Measurements from ENCODE around the gene UBE2G2.

The UBE2G2 gene

GRCh38 chr21:44791246-44791645, 10.4 kb downstream of the UBE2G2 start:
- H3K36me3 ChIP-seq (ENCODE audit: control insufficient read depth, insufficient read depth, low read length) = peaks cover 4% of the 10 kb centered on the region
- H3K4me3 ChIP-seq (ENCODE audit: insufficient read depth, low read depth, low read length, poor library complexity, severe bottlenecking) = no peak overlapping the region
- H3K27ac ChIP-seq (ENCODE audit: insufficient read depth, low read length, poor library complexity, severe bottlenecking) = no peak overlapping the region
- peaks cover 5% of the 10 kb centered on the region for H3K4me1 ChIP-seq (ENCODE audit: control insufficient read depth, insufficient read depth, low read length, poor library complexity, severe bottlenecking)
- H3K27me3 ChIP-seq (replicated peaks; ENCODE audit: control insufficient read depth, insufficient read depth, low read length, poor library complexity, severe bottlenecking) = no peaks in the 10 kb centered on the region
- DNase-seq = no peak
- H3K9me3 ChIP-seq (ENCODE audit: control insufficient read depth, low read length) = no peaks in the 10 kb centered on the region

GRCh38 chr21:44790368-44790767, 11.3 kb downstream of the UBE2G2 start:
- Histone ChIP-seq H3K9me3 (ENCODE audit: control insufficient read depth, low read length) (no peaks in the 10 kb centered on the region), H3K36me3 (ENCODE audit: control insufficient read depth, insufficient read depth, low read length) (peaks cover 12% of the 10 kb centered on the region), H3K4me1 (ENCODE audit: control insufficient read depth, insufficient read depth, low read length, poor library complexity, severe bottlenecking) (peaks cover 5% of the 10 kb centered on the region), H3K4me3 (ENCODE audit: insufficient read depth, low read depth, low read length, poor library complexity, severe bottlenecking) (no peak overlapping the region), H3K27me3 (replicated peaks; ENCODE audit: control insufficient read depth, insufficient read depth, low read length, poor library complexity, severe bottlenecking) (no peaks in the 10 kb centered on the region), H3K27ac (ENCODE audit: insufficient read depth, low read length, poor library complexity, severe bottlenecking) (no peak overlapping the region)
- DNase-seq = no peak

GRCh38 chr21:44789880-44790279, 11.7 kb downstream of the UBE2G2 start:
- DNase-seq = no peak
- H3K4me1 ChIP-seq (ENCODE audit: control insufficient read depth, insufficient read depth, low read length, poor library complexity, severe bottlenecking) = peaks cover 5% of the 10 kb centered on the region

GRCh38 chr21:44785620-44786335, 15.8 kb downstream of the UBE2G2 start:
- Histone ChIP-seq H3K4me3 (ENCODE audit: insufficient read depth, low read depth, low read length, poor library complexity, severe bottlenecking) (no peak overlapping the region), H3K27me3 (replicated peaks; ENCODE audit: control insufficient read depth, insufficient read depth, low read length, poor library complexity, severe bottlenecking) (no peaks in the 10 kb centered on the region), H3K4me1 (ENCODE audit: control insufficient read depth, insufficient read depth, low read length, poor library complexity, severe bottlenecking) (no peaks in the 10 kb centered on the region), H3K27ac (ENCODE audit: insufficient read depth, low read length, poor library complexity, severe bottlenecking) (no peak overlapping the region), H3K36me3 (ENCODE audit: control insufficient read depth, insufficient read depth, low read length) (peaks cover 23% of the 10 kb centered on the region), H3K9me3 (ENCODE audit: control insufficient read depth, low read length) (no peaks in the 10 kb centered on the region)
- DNase-seq = no peak

More at GRCh38 chr21:44789880-44790279, 11.7 kb downstream of the UBE2G2 start:
- H3K36me3 ChIP-seq (ENCODE audit: control insufficient read depth, insufficient read depth, low read length) = peaks cover 12% of the 10 kb centered on the region
- no peak overlapping the region for H3K27ac ChIP-seq (ENCODE audit: insufficient read depth, low read length, poor library complexity, severe bottlenecking)
- H3K27me3 ChIP-seq (replicated peaks; ENCODE audit: control insufficient read depth, insufficient read depth, low read length, poor library complexity, severe bottlenecking) = no peaks in the 10 kb centered on the region
- no peak overlapping the region for H3K4me3 ChIP-seq (ENCODE audit: insufficient read depth, low read depth, low read length, poor library complexity, severe bottlenecking)
- H3K9me3 ChIP-seq (ENCODE audit: control insufficient read depth, low read length) = no peaks in the 10 kb centered on the region

GRCh38 chr21:44784810-44785209, 16.8 kb downstream of the UBE2G2 start:
- Histone ChIP-seq H3K36me3 (ENCODE audit: control insufficient read depth, insufficient read depth, low read length) (peaks cover 31% of the 10 kb centered on the region), H3K27ac (ENCODE audit: insufficient read depth, low read length, poor library complexity, severe bottlenecking) (no peak overlapping the region), H3K27me3 (replicated peaks; ENCODE audit: control insufficient read depth, insufficient read depth, low read length, poor library complexity, severe bottlenecking) (no peaks in the 10 kb centered on the region), H3K4me1 (ENCODE audit: control insufficient read depth, insufficient read depth, low read length, poor library complexity, severe bottlenecking) (no peaks in the 10 kb centered on the region), H3K4me3 (ENCODE audit: insufficient read depth, low read depth, low read length, poor library complexity, severe bottlenecking) (no peak overlapping the region), H3K9me3 (ENCODE audit: control insufficient read depth, low read length) (no peaks in the 10 kb centered on the region)
- no peak for DNase-seq

- Histone ChIP-seq H3K4me1 (ENCODE audit: control insufficient read depth, insufficient read depth, low read length, poor library complexity, severe bottlenecking) (peaks cover 3% of the 10 kb centered on the region), H3K27me3 (replicated peaks; ENCODE audit: control insufficient read depth, insufficient read depth, low read length, poor library complexity, severe bottlenecking) (no peaks in the 10 kb centered on the region), H3K36me3 (ENCODE audit: control insufficient read depth, insufficient read depth, low read length) (peaks cover 31% of the 10 kb centered on the region), H3K4me3 (ENCODE audit: insufficient read depth, low read depth, low read length, poor library complexity, severe bottlenecking) (no peak overlapping the region), H3K27ac (ENCODE audit: insufficient read depth, low read length, poor library complexity, severe bottlenecking) (no peak overlapping the region), H3K9me3 (ENCODE audit: control insufficient read depth, low read length) (no peaks in the 10 kb centered on the region)
- no peak for DNase-seq
These were observed 18.5 kb downstream of the UBE2G2 start for GRCh38 chr21:44783020-44783696.

- Histone ChIP-seq H3K9me3 (ENCODE audit: control insufficient read depth, low read length) (no peaks in the 10 kb centered on the region), H3K36me3 (ENCODE audit: control insufficient read depth, insufficient read depth, low read length) (peaks cover 35% of the 10 kb centered on the region), H3K27ac (ENCODE audit: insufficient read depth, low read length, poor library complexity, severe bottlenecking) (no peak overlapping the region), H3K27me3 (replicated peaks; ENCODE audit: control insufficient read depth, insufficient read depth, low read length, poor library complexity, severe bottlenecking) (no peaks in the 10 kb centered on the region), H3K4me3 (ENCODE audit: insufficient read depth, low read depth, low read length, poor library complexity, severe bottlenecking) (no peak overlapping the region), H3K4me1 (ENCODE audit: control insufficient read depth, insufficient read depth, low read length, poor library complexity, severe bottlenecking) (peaks cover 3% of the 10 kb centered on the region)
- DNase-seq = no peak
These were observed 20.7 kb downstream of the UBE2G2 start for GRCh38 chr21:44780767-44781459.

- no peak overlapping the region for H3K4me3 ChIP-seq (ENCODE audit: insufficient read depth, low read depth, low read length, poor library complexity, severe bottlenecking)
- no peaks in the 10 kb centered on the region for H3K9me3 ChIP-seq (ENCODE audit: control insufficient read depth, low read length)
- H3K27ac ChIP-seq (ENCODE audit: insufficient read depth, low read length, poor library complexity, severe bottlenecking) = no peak overlapping the region
- H3K4me1 ChIP-seq (ENCODE audit: control insufficient read depth, insufficient read depth, low read length, poor library complexity, severe bottlenecking) = peaks cover 3% of the 10 kb centered on the region
- no peak for DNase-seq
- H3K36me3 ChIP-seq (ENCODE audit: control insufficient read depth, insufficient read depth, low read length) = peaks cover 36% of the 10 kb centered on the region
- no peaks in the 10 kb centered on the region for H3K27me3 ChIP-seq (replicated peaks; ENCODE audit: control insufficient read depth, insufficient read depth, low read length, poor library complexity, severe bottlenecking)
These were observed 21.5 kb downstream of the UBE2G2 start for GRCh38 chr21:44780137-44780502.

- DNase-seq = no peak
- Histone ChIP-seq H3K9me3 (ENCODE audit: control insufficient read depth, low read length) (no peaks in the 10 kb centered on the region), H3K36me3 (ENCODE audit: control insufficient read depth, insufficient read depth, low read length) (peaks cover 40% of the 10 kb centered on the region)
These were observed 22.0 kb downstream of the UBE2G2 start for GRCh38 chr21:44779417-44780136.

More at GRCh38 chr21:44779417-44780136, 22.0 kb downstream of the UBE2G2 start:
- H3K27ac ChIP-seq (ENCODE audit: insufficient read depth, low read length, poor library complexity, severe bottlenecking) = no peak overlapping the region
- H3K27me3 ChIP-seq (replicated peaks; ENCODE audit: control insufficient read depth, insufficient read depth, low read length, poor library complexity, severe bottlenecking) = no peaks in the 10 kb centered on the region
- peaks cover 3% of the 10 kb centered on the region for H3K4me1 ChIP-seq (ENCODE audit: control insufficient read depth, insufficient read depth, low read length, poor library complexity, severe bottlenecking)
- H3K4me3 ChIP-seq (ENCODE audit: insufficient read depth, low read depth, low read length, poor library complexity, severe bottlenecking) = no peak overlapping the region

Data from effector memory CD4-positive, alpha-beta T cell (primary cell).